HepG2 (cell line): ENCODE data around the gene DLG2.

ENCODE experiments used
- CTCF ChIP-seq: sonication (generic); formaldehyde crosslinking; IDR thresholded peaks from 2 replicates; pipeline ENCODE4 v1.5.0; 2020; ENCODE audit warnings: mild to moderate bottlenecking, missing genetic modification reagents, moderate library complexity
- HMG20B ChIP-seq: conservative IDR thresholded peaks from 2 replicates; pipeline ENCODE4 v1.6.1; 2016; ENCODE audit warnings: missing genetic modification reagents, missing compliant biosample characterization
- LCORL ChIP-seq, 2 experiments: fragments of 450-650 bp in 1 of 2; sonication (generic) in 1 of 2; formaldehyde crosslinking in 1 of 2; IDR thresholded peaks; 2 replicates each; pipeline versions ENCODE4 v1.5.0 to v1.6.1; 2017 to 2020; ENCODE audit warnings: antibody characterized with exemption in 1 of 2, missing genetic modification reagents in 1 of 2
- RFX5 ChIP-seq: IDR thresholded peaks from 2 replicates; pipeline ENCODE4 v1.6.1; 2011; ENCODE audit warnings: low read depth, low read length, improper control_type of control experiment
- SATB2 ChIP-seq: sonication (generic); formaldehyde crosslinking; IDR thresholded peaks from 2 replicates; pipeline ENCODE4 v1.5.0; 2020; ENCODE audit warnings: missing genetic modification reagents
- TRIM24 ChIP-seq: sonication (generic); formaldehyde crosslinking; IDR thresholded peaks from 2 replicates; pipeline ENCODE4 v1.8.0; 2022; ENCODE audit warnings: mild to moderate bottlenecking, missing genetic modification reagents
- XBP1 ChIP-seq: sonication (generic); formaldehyde crosslinking; IDR thresholded peaks from 2 replicates; pipeline ENCODE4 v1.5.0; 2020; ENCODE audit warnings: missing genetic modification reagents
- ZKSCAN8 ChIP-seq: IDR thresholded peaks from 2 replicates; pipeline ENCODE4 v1.6.1; 2016; ENCODE audit warnings: borderline replicate concordance, missing genetic modification reagents, missing compliant biosample characterization
- ZNF263 ChIP-seq: sonication (generic); formaldehyde crosslinking; IDR thresholded peaks from 2 replicates; pipeline ENCODE4 v1.4.0; 2020; ENCODE audit warnings: missing genetic modification reagents

DNA sequence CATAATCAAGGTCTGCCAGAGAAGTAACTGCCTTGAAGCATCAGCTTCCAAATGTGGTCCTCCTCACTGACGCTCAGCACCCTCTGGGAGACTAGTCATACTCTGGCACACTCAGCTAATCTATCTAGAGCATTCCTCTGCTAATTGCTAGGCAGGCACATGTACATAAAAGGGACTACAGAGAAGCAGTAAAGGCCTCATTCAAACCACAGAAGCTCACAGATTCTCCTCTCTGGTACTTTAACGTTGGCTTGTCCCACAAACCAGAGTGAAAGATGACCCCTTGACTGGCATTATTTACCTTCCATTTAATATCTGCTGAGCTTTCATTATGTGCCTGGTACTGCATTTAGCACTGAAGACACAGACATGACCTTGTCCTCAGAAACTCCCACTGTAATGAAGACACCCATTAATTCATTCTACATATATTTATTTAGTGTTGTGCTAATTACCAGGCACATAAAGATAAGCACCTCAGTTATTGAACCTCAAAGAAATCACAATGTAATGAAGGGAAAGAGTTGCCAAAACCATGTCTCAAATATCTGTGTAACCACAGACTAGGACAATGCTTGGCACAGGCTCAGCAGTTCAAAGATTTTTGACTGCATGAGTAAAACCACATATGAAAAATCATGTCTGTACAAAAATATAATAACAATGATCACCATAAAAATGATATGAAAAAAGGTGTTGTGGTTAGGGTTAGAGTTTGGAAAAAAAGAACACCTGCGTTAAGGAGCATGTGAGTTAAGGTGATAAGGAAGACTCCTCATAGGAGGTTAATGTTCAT lies 550.4 kb downstream of the DLG2 start:
- no peak for TF ChIP-seq ZKSCAN8 (CRISPR knock-in tag)
- no peak for TF ChIP-seq ZNF263 (CRISPR knock-in tag)
- TF ChIP-seq TRIM24 (CRISPR knock-in tag) = no peak
- TF ChIP-seq SATB2 (CRISPR knock-in tag) = no peak
- no peak for TF ChIP-seq HMG20B (CRISPR knock-in tag)
- TF ChIP-seq XBP1 = no peak
- no peak for TF ChIP-seq RFX5
- no peak for TF ChIP-seq CTCF (CRISPR knock-in tag)
- no peak for TF ChIP-seq LCORL (IDR thresholded peaks at IDR 0.05)
- TF ChIP-seq LCORL (CRISPR knock-in tag; IDR thresholded peaks at IDR 0.05) = no peak
